HG03520 (cell line): ENCODE data around the gene IPO13.

Source experiments
- ATAC-seq: cut with Tn5 transposase; IDR thresholded peaks from one replicate; pipeline ENCODE4 v1.9.1; 2021; ENCODE audit warnings: mild to moderate bottlenecking, moderate library complexity; ENCODE audit not compliant: unreplicated experiment

Gene IPO13

GRCh38 chr1:43951021-43951985, 4.6 kb downstream of the IPO13 start:
- no peak for ATAC-seq

- ATAC-seq = no peak
Measured at GRCh38 chr1:43952731-43953346, 6.1 kb downstream of the IPO13 start.

DNA sequence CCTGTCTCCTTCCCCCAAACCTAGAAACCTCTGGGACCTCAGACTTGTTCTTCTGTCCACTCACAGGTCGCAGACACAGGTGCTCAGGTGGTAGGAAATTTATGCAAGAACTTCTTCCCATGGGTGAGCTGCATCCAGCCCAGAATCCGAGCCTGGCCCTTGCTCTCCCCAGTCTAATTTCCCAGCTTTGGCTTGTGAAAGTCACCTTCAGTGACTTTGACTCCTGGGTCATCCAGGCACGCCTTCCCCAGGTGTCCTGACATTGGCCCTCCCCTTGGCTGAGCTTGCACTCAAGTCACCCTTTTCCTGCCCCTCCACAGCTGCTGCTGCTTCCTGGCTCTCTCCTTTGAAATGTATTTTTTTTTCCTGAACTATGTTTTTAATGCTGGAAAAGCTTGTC, 6.6 kb downstream of the IPO13 start:
- ATAC-seq = no peak

- ATAC-seq = no peak
Measured at GRCh38 chr1:43954036-43954435, 7.3 kb downstream of the IPO13 start.

DNA sequence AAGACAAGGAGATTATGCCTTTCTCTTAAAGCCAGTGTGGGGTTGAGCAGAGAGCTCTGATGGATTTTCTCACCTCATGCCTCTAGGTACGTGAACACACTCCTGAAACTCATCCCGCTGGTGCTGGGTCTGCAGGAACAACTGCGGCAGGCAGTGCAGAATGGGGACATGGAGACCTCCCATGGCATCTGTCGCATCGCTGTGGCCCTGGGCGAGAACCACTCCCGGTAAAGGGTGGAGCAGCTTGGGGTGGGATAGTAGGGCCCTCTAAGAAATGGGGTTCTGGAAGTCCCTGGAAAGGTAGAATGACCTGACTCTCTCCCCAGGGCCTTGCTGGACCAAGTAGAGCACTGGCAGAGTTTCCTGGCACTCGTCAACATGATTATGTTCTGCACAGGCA, 9.5 kb downstream of the IPO13 start:
- ATAC-seq = no peak

DNA sequence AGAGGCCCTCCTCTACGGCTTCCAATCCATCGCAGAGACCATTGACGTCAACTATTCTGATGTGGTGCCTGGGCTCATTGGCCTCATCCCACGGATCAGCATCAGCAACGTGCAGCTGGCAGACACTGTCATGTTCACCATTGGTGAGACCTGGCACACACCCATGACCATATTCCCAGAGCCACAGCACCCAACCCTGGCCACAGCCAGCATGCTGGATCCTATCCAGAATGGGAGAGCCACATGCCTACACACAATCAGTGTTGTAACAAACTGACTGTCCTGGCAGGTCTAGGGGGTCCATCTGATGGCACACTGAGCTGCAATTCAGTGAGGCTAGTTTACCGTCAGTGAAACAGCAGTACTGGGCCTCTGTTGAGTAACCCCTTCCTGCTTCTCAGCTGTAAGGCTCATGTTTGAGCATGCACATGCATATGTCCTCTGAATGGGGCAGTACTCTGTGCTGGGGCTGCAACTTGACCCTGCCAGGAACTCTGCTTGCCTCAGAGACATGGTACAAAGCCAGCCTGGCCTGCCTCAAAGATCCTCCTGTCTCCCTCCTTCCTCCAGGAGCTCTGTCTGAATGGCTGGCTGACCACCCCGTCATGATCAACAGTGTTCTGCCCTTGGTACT, 10.8 kb downstream of the IPO13 start:
- ATAC-seq = no peak

DNA sequence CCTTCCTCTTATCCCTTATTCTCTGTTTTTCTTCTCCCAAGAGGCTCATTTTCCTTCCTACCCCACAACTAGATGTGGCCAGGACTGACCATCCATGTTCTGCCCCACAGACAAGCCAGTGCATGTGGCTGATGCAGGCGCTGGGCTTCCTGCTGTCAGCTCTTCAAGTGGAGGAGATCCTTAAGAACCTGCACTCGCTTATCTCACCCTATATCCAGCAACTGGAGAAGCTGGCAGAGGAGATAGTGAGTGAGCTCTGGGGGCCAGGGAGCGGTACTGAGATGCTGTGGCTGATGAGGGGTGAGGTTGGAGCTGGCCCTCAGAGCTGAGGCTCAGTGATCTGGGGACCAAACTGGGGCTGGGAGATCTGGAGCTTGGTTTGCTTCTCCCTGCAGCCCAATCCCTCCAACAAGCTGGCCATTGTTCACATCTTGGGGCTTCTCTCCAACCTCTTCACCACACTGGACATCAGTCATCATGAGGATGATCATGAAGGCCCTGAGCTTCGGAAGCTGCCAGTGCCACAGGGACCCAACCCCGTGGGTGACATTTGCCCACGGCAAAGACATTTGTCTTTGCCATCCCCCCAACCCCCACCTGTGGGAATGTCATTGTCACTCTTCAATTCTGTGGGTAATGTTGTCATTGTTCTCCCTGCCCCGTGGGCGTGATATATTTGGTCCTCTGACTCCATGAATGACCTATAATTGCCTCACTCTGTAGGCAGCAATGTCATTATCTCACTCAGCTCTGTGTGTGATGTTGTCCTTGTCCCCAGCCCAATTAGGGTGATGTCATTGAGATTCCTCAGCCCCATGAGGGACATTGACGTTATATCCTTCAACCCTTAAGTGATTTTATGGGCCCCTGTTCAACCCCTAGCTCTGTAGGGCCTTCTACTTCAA, 11.9 kb downstream of the IPO13 start:
- no peak for ATAC-seq

GRCh38 chr1:43960798-43961197, 14.0 kb downstream of the IPO13 start:
- ATAC-seq = no peak

- ATAC-seq = no peak
Measured at GRCh38 chr1:43961692-43962091, 14.9 kb downstream of the IPO13 start.

DNA sequence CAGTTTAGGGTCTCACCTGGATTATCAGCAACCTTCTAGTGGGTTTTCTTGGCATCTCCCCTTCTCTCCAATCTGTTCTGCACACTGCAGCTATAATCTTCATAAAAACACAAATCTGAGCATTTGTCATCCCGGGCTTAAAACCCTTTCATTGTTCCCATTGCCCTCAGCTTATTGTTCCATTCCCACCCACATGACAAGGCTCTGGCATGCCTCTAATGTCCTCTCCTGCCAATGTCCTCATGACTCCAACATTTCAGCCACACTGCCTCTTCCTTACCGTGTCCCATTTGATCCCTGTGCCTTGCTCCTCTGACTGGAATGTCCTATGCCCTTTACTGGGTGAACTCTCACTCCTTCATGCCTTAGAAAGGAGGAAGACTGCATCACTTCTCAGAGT, 15.6 kb downstream of the IPO13 start:
- ATAC-seq = no peak

DNA sequence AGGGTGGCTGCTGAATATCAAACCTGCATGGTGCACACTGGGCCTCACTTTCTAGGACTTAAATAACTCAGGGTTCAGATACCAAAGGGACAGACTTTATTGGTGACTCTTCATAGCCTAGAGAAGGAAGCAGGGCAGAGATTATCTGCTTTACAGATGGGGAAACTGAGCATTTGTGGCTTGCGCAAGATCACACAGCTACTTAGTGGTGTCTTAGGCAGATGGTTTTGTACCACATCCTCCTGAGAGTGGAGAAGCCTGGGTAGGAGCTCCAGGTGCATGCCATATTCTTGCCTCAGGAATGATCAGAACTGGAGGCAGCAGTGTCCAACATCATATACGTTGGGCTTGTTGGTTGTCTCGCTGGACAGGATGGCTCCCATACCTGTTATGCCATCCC, 16.3 kb downstream of the IPO13 start:
- ATAC-seq = no peak

DNA sequence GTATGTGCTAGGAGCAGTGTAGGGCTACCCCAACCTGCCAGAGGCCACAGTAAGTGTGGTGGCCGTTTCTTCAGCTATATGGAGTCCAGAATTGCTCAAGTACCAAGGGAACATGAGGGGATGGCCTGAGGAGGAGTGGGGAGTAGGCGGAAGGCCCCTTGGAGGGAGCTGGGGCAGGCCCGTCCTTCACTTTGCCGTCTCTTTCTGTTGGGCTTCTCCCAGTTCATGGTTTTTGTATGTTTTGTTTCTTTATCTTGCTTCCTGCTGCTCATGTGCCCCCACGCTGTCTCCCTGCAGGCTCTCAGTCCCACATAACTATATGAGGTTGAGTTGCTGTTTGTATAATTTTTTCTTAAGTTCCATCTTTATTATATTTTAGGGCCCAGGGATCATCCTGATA, 17.1 kb downstream of the IPO13 start:
- no peak for ATAC-seq

- ATAC-seq = no peak
Measured at GRCh38 chr1:43965316-43965715, 18.6 kb downstream of the IPO13 start.

DNA sequence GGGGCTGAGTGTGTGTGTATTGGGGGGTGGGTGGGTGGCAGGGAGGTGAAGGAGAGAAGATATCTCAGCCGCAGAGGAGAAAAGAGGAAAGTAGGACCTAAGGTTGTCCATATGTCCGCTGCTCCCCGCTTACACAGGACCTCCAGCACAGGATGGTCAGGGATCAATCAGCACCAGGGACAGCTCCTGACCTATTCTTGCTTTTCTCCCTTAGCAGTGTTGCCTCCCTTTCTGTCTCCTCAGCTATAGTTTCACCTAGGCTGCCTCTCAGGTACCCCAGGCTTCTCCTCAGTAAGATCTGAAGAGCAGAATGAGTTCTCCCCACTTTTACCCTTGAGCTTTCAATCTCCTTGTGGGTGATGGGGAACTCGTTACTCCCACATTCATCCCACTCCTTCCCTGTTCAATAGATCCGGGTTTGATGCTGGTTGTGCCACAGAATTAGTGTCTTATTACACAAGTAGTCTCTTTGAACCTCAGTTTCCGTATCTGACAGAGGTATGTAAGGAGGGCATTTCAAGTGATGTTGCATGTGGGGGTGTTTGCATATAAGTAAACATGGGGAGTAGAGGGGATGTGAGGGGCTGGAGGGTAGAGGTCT, 21.7 kb downstream of the IPO13 start:
- ATAC-seq = no peak

DNA sequence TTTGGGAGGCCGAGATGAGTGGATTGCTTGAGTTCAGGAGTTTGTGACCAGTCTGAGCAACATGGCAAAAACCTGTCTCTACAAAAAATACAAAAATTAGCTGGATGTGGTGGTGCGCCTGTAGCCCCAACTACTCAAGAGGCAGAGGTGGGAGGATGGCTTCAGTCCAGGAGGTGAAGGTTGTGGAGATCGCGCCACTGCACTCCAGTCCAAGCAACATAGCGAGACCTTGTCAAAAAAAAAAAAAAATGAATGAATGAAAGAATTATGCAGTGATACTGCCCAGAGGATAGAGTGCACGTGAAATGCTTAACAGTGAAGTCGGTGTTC, 22.6 kb downstream of the IPO13 start:
- no peak for ATAC-seq

DNA sequence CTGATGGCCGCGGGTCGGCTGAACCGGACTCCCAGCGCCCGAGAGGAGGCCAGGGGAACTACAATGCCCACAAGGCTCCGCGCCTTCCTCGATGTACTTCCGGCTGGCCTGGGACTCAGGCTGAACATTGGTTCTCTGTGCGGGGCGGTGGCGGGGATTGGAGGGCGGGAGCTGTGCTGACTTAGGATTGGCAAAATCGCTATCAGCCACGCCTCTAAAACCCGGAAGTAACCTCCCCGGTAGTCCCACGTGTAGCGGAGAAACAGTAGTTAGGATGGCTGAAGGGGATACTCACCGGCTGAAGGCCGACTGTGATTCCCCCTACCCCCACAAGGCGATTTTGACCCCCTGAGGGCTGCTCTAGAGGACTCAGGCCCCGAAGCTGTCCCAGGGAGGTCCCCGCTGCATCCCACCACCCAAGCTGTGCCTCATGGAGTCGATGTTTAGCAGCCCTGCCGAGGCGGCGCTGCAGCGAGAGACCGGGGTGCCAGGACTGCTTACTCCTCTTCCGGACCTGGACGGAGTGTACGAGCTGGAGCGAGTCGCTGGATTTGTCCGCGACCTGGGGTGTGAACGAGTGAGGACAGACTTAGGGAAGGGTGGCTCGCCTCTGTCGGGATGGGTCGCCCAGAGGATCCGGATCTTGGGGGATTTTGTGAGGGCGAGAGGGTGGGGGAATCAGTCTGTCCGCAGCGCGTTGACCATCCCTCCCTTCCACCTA, 23.2 kb downstream of the IPO13 start, which contains the start of gene DPH2:
DPH2 (plus strand) TSS at position 265 of the 721 bp plus-strand sequence; CDS start at position 431, 166 bp downstream.
- ATAC-seq = peak; percentile 81

DNA sequence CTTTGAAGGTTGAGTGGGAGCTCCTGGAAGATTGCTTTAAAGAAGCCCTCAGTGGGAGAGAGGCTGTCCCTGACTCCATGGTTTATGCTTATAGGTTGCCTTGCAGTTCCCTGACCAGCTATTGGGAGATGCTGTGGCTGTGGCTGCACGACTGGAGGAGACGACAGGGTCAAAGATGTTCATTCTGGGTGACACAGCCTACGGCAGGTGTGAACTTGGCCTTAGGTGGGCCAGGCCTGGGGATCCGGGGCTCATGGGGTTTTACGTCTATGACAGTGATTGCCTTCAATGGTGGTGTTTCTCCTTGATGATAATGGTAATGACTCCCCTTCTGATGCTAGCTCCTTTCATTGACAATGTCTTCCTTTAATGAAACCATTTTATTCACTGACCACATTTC, 23.8 kb downstream of the IPO13 start:
- ATAC-seq = no peak

DNA sequence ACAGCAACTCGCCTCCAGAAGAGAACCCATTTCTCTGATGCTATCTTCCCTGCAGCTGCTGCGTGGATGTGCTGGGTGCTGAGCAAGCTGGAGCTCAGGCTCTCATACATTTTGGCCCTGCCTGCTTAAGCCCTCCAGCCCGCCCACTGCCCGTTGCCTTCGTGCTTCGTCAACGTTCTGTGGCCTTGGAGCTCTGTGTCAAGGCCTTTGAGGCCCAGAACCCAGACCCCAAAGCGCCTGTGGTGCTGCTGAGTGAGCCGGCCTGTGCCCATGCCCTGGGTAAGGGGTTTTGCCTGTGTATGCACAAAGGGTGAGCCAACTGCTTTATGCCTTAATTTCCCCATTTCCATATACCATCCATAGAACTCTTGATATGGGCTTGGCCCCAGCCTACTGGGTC, 24.2 kb downstream of the IPO13 start:
- ATAC-seq = no peak

GRCh38 chr1:43971336-43971980, 24.7 kb downstream of the IPO13 start:
- ATAC-seq = no peak
